GM23338 (cell line): Measurements from ENCODE around the gene PRSS27. TPM values are rescaled to one million over a fixed set of nuclear protein-coding genes. Genes with fewer than 3 reads are reported as not detected.

Experiments used
- ATAC-seq: fragments of 200-7000 bp; cut with Tn5 transposase; 3 replicates; pipeline ENCODE4 v1.9.1; 2020
- DNase-seq: peaks from one replicate; pipeline ENCODE4 v3.0.0-alpha.2; 2015; ENCODE audit warnings: low spot score
- H2AFZ ChIP-seq: fragments of 200-600 bp; sonication (generic); 2 replicates; pipeline ENCODE4 v1.8.0; 2016; ENCODE audit warnings: antibody characterized with exemption, mild to moderate bottlenecking, moderate library complexity
- H3F3A ChIP-seq: fragments of 200-600 bp; sonication (generic); replicated peaks from 2 replicates; pipeline ENCODE4 v1.8.0; 2017; ENCODE audit warnings: antibody characterized with exemption, mixed run types, low read depth
- H3K27ac ChIP-seq: fragments of 200-600 bp; sonication (generic); 2 replicates; pipeline ENCODE4 v1.6.1; 2016; ENCODE audit warnings: low read depth
- H3K27me3 ChIP-seq: fragments of 200-600 bp; sonication (generic); 2 replicates; pipeline ENCODE4 v1.8.0; 2016; ENCODE audit warnings: mild to moderate bottlenecking, mixed run types, moderate library complexity; ENCODE audit not compliant: insufficient read depth
- H3K36me3 ChIP-seq: fragments of 200-600 bp; sonication (generic); 2 replicates; pipeline ENCODE4 v1.8.0; 2016; ENCODE audit warnings: mild to moderate bottlenecking; ENCODE audit not compliant: insufficient read depth
- H3K4me1 ChIP-seq: fragments of 200-600 bp; sonication (generic); 2 replicates; pipeline ENCODE4 v1.8.0; 2016; ENCODE audit warnings: mild to moderate bottlenecking, moderate library complexity; ENCODE audit not compliant: insufficient read depth
- H3K4me2 ChIP-seq: fragments of 200-600 bp; sonication (generic); 2 replicates; pipeline ENCODE4 v1.7.1; 2017; ENCODE audit warnings: mixed run types
- H3K4me3 ChIP-seq: fragments of 200-600 bp; sonication (generic); 2 replicates; pipeline ENCODE4 v1.6.1; 2016; ENCODE audit warnings: mixed run types
- H3K79me2 ChIP-seq: fragments of 200-600 bp; sonication (generic); replicated peaks from 2 replicates; pipeline ENCODE4 v1.8.0; 2017; ENCODE audit warnings: mild to moderate bottlenecking; ENCODE audit not compliant: insufficient read depth
- H3K9me2 ChIP-seq: fragments of 200-600 bp; sonication (generic); 2 replicates; pipeline ENCODE4 v1.8.0; 2017; ENCODE audit not compliant: insufficient read depth
- H4K20me1 ChIP-seq: fragments of 200-600 bp; sonication (generic); replicated peaks from 2 replicates; pipeline ENCODE4 v1.8.0; 2017; ENCODE audit warnings: mild to moderate bottlenecking; ENCODE audit not compliant: insufficient read depth
- H3K27ac Mint-ChIP-seq: 2 replicates; pipeline ENCODE4 v1.8.0; 2020; ENCODE audit warnings: inconsistent platforms, mild to moderate bottlenecking, moderate library complexity, mixed read lengths
- H3K27me3 Mint-ChIP-seq: 3 replicates; pipeline ENCODE4 v1.8.0; 2022; ENCODE audit warnings: low read depth, mild to moderate bottlenecking, moderate library complexity, mixed read lengths, inconsistent platforms; ENCODE audit not compliant: insufficient read depth, poor library complexity
- H3K36me3 Mint-ChIP-seq: 3 replicates; pipeline ENCODE4 v1.8.0; 2021; ENCODE audit warnings: low read depth, mild to moderate bottlenecking, inconsistent platforms, moderate library complexity, mixed read lengths
- H3K4me1 Mint-ChIP-seq: 3 replicates; pipeline ENCODE4 v1.8.0; 2020; ENCODE audit warnings: mild to moderate bottlenecking, inconsistent platforms, mixed read lengths
- H3K4me3 Mint-ChIP-seq: 3 replicates; pipeline ENCODE4 v1.8.0; 2021; ENCODE audit warnings: moderate library complexity, mild to moderate bottlenecking, inconsistent platforms, mixed read lengths
- H3K9me3 Mint-ChIP-seq: 3 replicates; pipeline ENCODE4 v1.8.0; 2020; ENCODE audit warnings: moderate library complexity, mild to moderate bottlenecking, inconsistent platforms, mixed read lengths
- CREB1 ChIP-seq: fragments of 250-450 bp; sonication (Bioruptor Pico); IDR thresholded peaks from 2 replicates; pipeline ENCODE4 v1.5.0; 2020; ENCODE audit warnings: low read depth, mild to moderate bottlenecking, moderate library complexity
- EZH2 ChIP-seq: fragments of 200-600 bp; sonication (generic); IDR thresholded peaks from one replicate; pipeline ENCODE4 v1.8.0; 2017; ENCODE audit warnings: antibody characterized with exemption, mild to moderate bottlenecking, low read depth; ENCODE audit not compliant: unreplicated experiment
- EZH2phosphoT487 ChIP-seq: fragments of 200-600 bp; sonication (generic); IDR thresholded peaks from one replicate; pipeline ENCODE4 v1.8.1; 2018; ENCODE audit warnings: antibody characterized with exemption; ENCODE audit not compliant: unreplicated experiment
- JUNB ChIP-seq: IDR thresholded peaks from one replicate; pipeline ENCODE4 v1.6.1; 2016; ENCODE audit warnings: antibody characterized with exemption; ENCODE audit not compliant: unreplicated experiment
- NANOG ChIP-seq: IDR thresholded peaks from 2 replicates; pipeline ENCODE4 v1.6.1; 2016; ENCODE audit warnings: antibody characterized with exemption, borderline replicate concordance
- POLR2AphosphoS5 ChIP-seq: IDR thresholded peaks from 2 replicates; pipeline ENCODE4 v1.6.1; 2016; ENCODE audit warnings: antibody characterized with exemption, low read depth
- REST ChIP-seq: IDR thresholded peaks from one replicate; pipeline ENCODE4 v1.6.1; 2018; ENCODE audit warnings: antibody characterized with exemption; ENCODE audit not compliant: unreplicated experiment
- STAT1 ChIP-seq: IDR thresholded peaks from one replicate; pipeline ENCODE4 v1.6.1; 2016; ENCODE audit warnings: antibody characterized with exemption; ENCODE audit not compliant: unreplicated experiment
- ZNF114 ChIP-seq: fragments of 250-450 bp; sonication (Bioruptor Pico); IDR thresholded peaks from 2 replicates; pipeline ENCODE4 v1.5.0; 2020; ENCODE audit warnings: mild to moderate bottlenecking, moderate library complexity
- ZNF331 ChIP-seq: fragments of 250-450 bp; sonication (Bioruptor Pico); IDR thresholded peaks from 2 replicates; pipeline ENCODE4 v1.5.0; 2020; ENCODE audit warnings: low read depth, mild to moderate bottlenecking, moderate library complexity
- ZNF462 ChIP-seq: fragments of 250-450 bp; sonication (Bioruptor Pico); IDR thresholded peaks from 2 replicates; pipeline ENCODE4 v1.5.0; 2020; ENCODE audit warnings: mild to moderate bottlenecking, moderate library complexity
- polyA plus RNA-seq: library from polyadenylated mRNA; unstranded; fragments of >200 nt; fragmentation: Nextera tagmentation; extraction: Ambion mirVana; gene quantifications from 2 replicates; pipeline ENCODE4 v1.2.1, GENCODE V29; 2016
- total RNA-seq: library from RNA; depleted of rRNA; stranded (reverse); fragments of >200 nt; shearing (Covaris generic); gene quantifications from 2 replicates; pipeline ENCODE4 v1.2.3, GENCODE V29; 2014
- TF ChIP-seq, protein P1 (sequence below), 2 experiments: fragments of 200-600 bp in 1 of 2; sonication (generic) in 1 of 2; conservative IDR thresholded peaks; 2 replicates each; pipeline versions ENCODE4 v1.5.1 to v1.6.1; 2016 to 2017; ENCODE audit warnings: antibody characterized with exemption in 2 of 2, low read depth in 2 of 2, mild to moderate bottlenecking in 2 of 2, moderate library complexity in 1 of 2
- TF ChIP-seq, protein P2 (sequence below): IDR thresholded peaks from 2 replicates; pipeline ENCODE4 v1.6.1; 2016; ENCODE audit warnings: antibody characterized with exemption

The PRSS27 gene
- total and polyA plus RNA-seq, 2 experiments from 2014 or later = 0.73 to 1.6 TPM

DNA sequence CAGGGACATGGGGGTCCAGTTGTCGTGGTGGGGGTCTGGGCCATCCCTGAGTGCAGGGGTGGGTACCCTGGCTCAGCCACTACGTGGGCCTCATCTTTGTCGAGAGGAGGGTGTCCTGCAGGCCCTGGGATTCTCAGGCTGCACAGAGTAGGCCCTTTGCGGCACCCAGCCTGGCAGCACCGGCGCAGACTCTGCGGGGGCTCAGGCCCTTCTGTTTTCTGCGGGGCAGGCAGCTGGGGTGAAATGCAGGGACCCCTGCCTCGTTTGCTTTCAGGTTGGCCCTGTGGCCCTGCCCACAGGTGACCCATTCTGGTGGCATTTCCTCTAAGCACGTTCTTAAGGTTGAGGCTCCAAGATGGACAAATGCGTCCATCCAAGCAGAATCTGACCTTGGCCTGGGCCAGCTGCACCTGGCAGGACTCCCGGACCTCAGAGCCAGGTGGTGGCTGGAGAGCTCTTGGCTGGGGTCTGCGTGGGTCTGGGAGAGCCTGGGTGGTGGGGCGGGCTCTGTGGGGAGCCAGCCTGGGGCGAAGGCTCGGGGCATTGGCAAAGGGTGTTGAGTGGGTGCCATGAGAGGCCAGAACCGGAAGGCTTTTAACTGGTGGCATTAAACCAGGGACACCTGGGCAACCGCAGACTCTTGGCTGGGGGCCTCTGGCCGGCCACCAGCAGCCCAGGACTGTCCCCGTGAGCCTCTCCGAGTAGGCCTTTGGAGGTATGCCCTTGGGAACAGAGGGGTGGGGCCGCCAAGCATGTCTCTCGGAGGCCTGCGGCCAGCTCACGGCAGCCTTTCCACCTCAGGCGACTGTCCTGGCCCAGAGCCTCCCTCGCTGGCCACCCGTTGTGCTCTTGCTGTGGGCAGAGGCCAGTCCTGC lies 16.9 kb downstream of the PRSS27 start:
- no peak for ATAC-seq
- no peaks in the 10 kb centered on the region for H3K27me3 ChIP-seq
- no peak overlapping the region for H3K4me2 ChIP-seq
- Mint-ChIP-seq H3K27ac (no peak overlapping the region), H3K4me1 (no peaks in the 10 kb centered on the region), H3K4me3 (no peak overlapping the region), H3K36me3 (peaks cover 8% of the 10 kb centered on the region; the same call in 2 of the 3 replicates), H3K27me3 (peaks cover 5% of the 10 kb centered on the region), H3K9me3 (no peaks in the 10 kb centered on the region; the same call in 2 of the 3 replicates)
- DNase-seq = no peak
- H2AFZ ChIP-seq = no peak overlapping the region
- H3F3A ChIP-seq = no peaks in the 10 kb centered on the region; the same call in 1 of the 2 replicates
- H3K9me2 ChIP-seq = no peaks in the 10 kb centered on the region
- TF ChIP-seq EZH2phosphoT487 (no peak), STAT1 (no peak), ZNF331 (no peak), POLR2AphosphoS5 (no peak), ZNF462 (CRISPR knock-in tag) (no peak), ZNF114 (CRISPR knock-in tag) (no peak), EZH2 (no peak), REST (no peak), NANOG (no peak), CREB1 (CRISPR knock-in tag) (no peak), JUNB (no peak)
- TF ChIP-seq, protein P1, sequence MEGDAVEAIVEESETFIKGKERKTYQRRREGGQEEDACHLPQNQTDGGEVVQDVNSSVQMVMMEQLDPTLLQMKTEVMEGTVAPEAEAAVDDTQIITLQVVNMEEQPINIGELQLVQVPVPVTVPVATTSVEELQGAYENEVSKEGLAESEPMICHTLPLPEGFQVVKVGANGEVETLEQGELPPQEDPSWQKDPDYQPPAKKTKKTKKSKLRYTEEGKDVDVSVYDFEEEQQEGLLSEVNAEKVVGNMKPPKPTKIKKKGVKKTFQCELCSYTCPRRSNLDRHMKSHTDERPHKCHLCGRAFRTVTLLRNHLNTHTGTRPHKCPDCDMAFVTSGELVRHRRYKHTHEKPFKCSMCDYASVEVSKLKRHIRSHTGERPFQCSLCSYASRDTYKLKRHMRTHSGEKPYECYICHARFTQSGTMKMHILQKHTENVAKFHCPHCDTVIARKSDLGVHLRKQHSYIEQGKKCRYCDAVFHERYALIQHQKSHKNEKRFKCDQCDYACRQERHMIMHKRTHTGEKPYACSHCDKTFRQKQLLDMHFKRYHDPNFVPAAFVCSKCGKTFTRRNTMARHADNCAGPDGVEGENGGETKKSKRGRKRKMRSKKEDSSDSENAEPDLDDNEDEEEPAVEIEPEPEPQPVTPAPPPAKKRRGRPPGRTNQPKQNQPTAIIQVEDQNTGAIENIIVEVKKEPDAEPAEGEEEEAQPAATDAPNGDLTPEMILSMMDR (conservative IDR thresholded peaks at IDR 0.05; ENCODE audit: low read depth in 2 of 2) = no peak
- TF ChIP-seq, protein P2, sequence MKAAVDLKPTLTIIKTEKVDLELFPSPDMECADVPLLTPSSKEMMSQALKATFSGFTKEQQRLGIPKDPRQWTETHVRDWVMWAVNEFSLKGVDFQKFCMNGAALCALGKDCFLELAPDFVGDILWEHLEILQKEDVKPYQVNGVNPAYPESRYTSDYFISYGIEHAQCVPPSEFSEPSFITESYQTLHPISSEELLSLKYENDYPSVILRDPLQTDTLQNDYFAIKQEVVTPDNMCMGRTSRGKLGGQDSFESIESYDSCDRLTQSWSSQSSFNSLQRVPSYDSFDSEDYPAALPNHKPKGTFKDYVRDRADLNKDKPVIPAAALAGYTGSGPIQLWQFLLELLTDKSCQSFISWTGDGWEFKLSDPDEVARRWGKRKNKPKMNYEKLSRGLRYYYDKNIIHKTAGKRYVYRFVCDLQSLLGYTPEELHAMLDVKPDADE = no peak
- no peaks in the 10 kb centered on the region for H3K79me2 ChIP-seq
- 0 out of 2 replicates have a peak, but pooled peaks cover 2% of the 10 kb centered on the region for H3K36me3 ChIP-seq
- H4K20me1 ChIP-seq = no peaks in the 10 kb centered on the region
- H3K27ac ChIP-seq = no peak overlapping the region
- no peaks in the 10 kb centered on the region for H3K4me1 ChIP-seq
- no peak overlapping the region for H3K4me3 ChIP-seq
